Tongue (tissue), 2 donors: ENCODE data around the gene ATP2A3. TPM values are rescaled to one million over a fixed set of nuclear protein-coding genes. Genes with fewer than 3 reads are reported as not detected.

Source experiments
- DNase-seq: peaks from one replicate; pipeline ENCODE4 v3.0.0-alpha.2; 2015
- total RNA-seq: library from RNA; depleted of rRNA; stranded (reverse); fragments of >200 nt; gene quantifications from one replicate; pipeline ENCODE4 v1.2.3, GENCODE V29; 2014

The ATP2A3 gene
- 16.8 TPM for total RNA-seq

- DNase-seq = no peak
Measured at GRCh38 chr17:3964203-3965117, at the start of gene ATP2A3. Gene ATP2A3, minus strand, starts transcription at chr17:3964437. Its CDS starts 146 bp downstream, at chr17:3964291.

GRCh38 chr17:4010754-4011153 is 46.5 kb upstream of the ATP2A3 start:
- DNase-seq = no peak

- no peak for DNase-seq
Measured at GRCh38 chr17:4009186-4009785, 45.0 kb upstream of the ATP2A3 start.

GRCh38 chr17:4008441-4009185 is 44.4 kb upstream of the ATP2A3 start:
- peak; percentile 29 for DNase-seq

GRCh38 chr17:4008082-4008435 is 43.8 kb upstream of the ATP2A3 start:
- peak; percentile 42 for DNase-seq

GRCh38 chr17:4007346-4008081 is 43.3 kb upstream of the ATP2A3 start:
- DNase-seq = no peak

- DNase-seq = no peak
Measured at GRCh38 chr17:4006745-4007211, 42.5 kb upstream of the ATP2A3 start.

GRCh38 chr17:4006165-4006589 is 41.9 kb upstream of the ATP2A3 start:
- no peak for DNase-seq

GRCh38 chr17:4005296-4006164 is 41.3 kb upstream of the ATP2A3 start:
- DNase-seq = no peak

- DNase-seq = peak; percentile 78
Measured at GRCh38 chr17:4004517-4005295, 40.5 kb upstream of the ATP2A3 start.

- DNase-seq = no peak
Measured at GRCh38 chr17:4003501-4004421, 39.5 kb upstream of the ATP2A3 start.

GRCh38 chr17:4003131-4003500 is 38.9 kb upstream of the ATP2A3 start:
- no peak for DNase-seq

- DNase-seq = no peak
Measured at GRCh38 chr17:4001048-4001590, 36.9 kb upstream of the ATP2A3 start.

GRCh38 chr17:3998436-3998835 is 34.2 kb upstream of the ATP2A3 start:
- DNase-seq = no peak

- DNase-seq = no peak
Measured at GRCh38 chr17:3995067-3995466, 30.8 kb upstream of the ATP2A3 start.

- no peak for DNase-seq
Measured at GRCh38 chr17:3994221-3994576, 30.0 kb upstream of the ATP2A3 start.

GRCh38 chr17:3993493-3994220 is 29.4 kb upstream of the ATP2A3 start:
- DNase-seq = no peak

- DNase-seq = no peak
Measured at GRCh38 chr17:3992370-3992769, 28.1 kb upstream of the ATP2A3 start.
